H9 (cell line): ENCODE measurements around the gene PHF21B. TPM values are rescaled to one million over a fixed set of nuclear protein-coding genes. Genes with fewer than 3 reads are reported as not detected.

Experiments used
- DNase-seq: peaks from one replicate; pipeline ENCODE4 v3.0.0-alpha.2; 2017
- H2AFZ ChIP-seq: one replicate; pipeline ENCODE4 v1.6.1; 2013; ENCODE audit warnings: mild to moderate bottlenecking, low read length, control low read depth, moderate library complexity
- H2AK5ac ChIP-seq: 2 replicates; pipeline ENCODE4 v1.6.1; 2013; ENCODE audit warnings: low read length, control low read depth, mixed read lengths; ENCODE audit not compliant: insufficient read length
- H2BK120ac ChIP-seq: one replicate; pipeline ENCODE4 v1.6.1; 2013; ENCODE audit warnings: low read depth, mild to moderate bottlenecking, low read length, control low read depth, inconsistent platforms; ENCODE audit not compliant: poor library complexity, severe bottlenecking
- H2BK12ac ChIP-seq: 2 replicates; pipeline ENCODE4 v1.6.1; 2013; ENCODE audit warnings: low read length, control low read depth, mixed read lengths, low read depth; ENCODE audit not compliant: insufficient read length
- H2BK15ac ChIP-seq: 2 replicates; pipeline ENCODE4 v1.6.1; 2013; ENCODE audit warnings: low read depth, low read length, control low read depth
- H2BK20ac ChIP-seq: one replicate; pipeline ENCODE4 v1.6.1; 2013; ENCODE audit warnings: low read depth, mild to moderate bottlenecking, low read length, control low read depth, inconsistent platforms; ENCODE audit not compliant: poor library complexity, severe bottlenecking
- H2BK5ac ChIP-seq: 2 replicates; pipeline ENCODE4 v1.6.1; 2013; ENCODE audit warnings: low read length, control low read depth, mixed read lengths; ENCODE audit not compliant: insufficient read length
- H3K14ac ChIP-seq: 2 replicates; pipeline ENCODE4 v1.6.1; 2013; ENCODE audit warnings: low read length, control low read depth; ENCODE audit not compliant: insufficient read depth
- H3K18ac ChIP-seq: 2 replicates; pipeline ENCODE4 v1.6.1; 2013; ENCODE audit warnings: low read depth, mild to moderate bottlenecking, mixed read lengths, low read length, control low read depth; ENCODE audit not compliant: insufficient read length
- H3K23ac ChIP-seq: 2 replicates; pipeline ENCODE4 v1.6.1; 2013; ENCODE audit warnings: low read length, control low read depth, mixed read lengths, low read depth; ENCODE audit not compliant: insufficient read length
- H3K23me2 ChIP-seq: 2 replicates; pipeline ENCODE4 v1.6.1; 2013; ENCODE audit warnings: low read depth, mild to moderate bottlenecking, mixed read lengths, low read length, control low read depth; ENCODE audit not compliant: insufficient read length, poor library complexity, severe bottlenecking
- H3K27ac ChIP-seq: 2 replicates; pipeline ENCODE4 v1.5.1; 2013; ENCODE audit warnings: low read length, control low read depth, mixed read lengths, low read depth; ENCODE audit not compliant: insufficient read length
- H3K27me3 ChIP-seq: 2 replicates; pipeline ENCODE4 v1.6.1; 2013; ENCODE audit warnings: low read length, control low read depth, inconsistent platforms; ENCODE audit not compliant: insufficient read depth
- H3K4ac ChIP-seq: 2 replicates; pipeline ENCODE4 v1.6.1; 2013; ENCODE audit warnings: low read depth, mild to moderate bottlenecking, control low read depth, inconsistent platforms, low read length, moderate library complexity
- H3K4me1 ChIP-seq: 2 replicates; pipeline ENCODE4 v1.6.1; 2013; ENCODE audit warnings: low read length, control low read depth, inconsistent platforms; ENCODE audit not compliant: insufficient read depth
- H3K4me2 ChIP-seq: 2 replicates; pipeline ENCODE4 v1.6.1; 2013; ENCODE audit warnings: low read length, control low read depth, mixed read lengths; ENCODE audit not compliant: insufficient read length, insufficient read depth
- H3K56ac ChIP-seq: 2 replicates; pipeline ENCODE4 v1.6.1; 2013; ENCODE audit warnings: low read depth, mild to moderate bottlenecking, mixed read lengths, low read length, control low read depth; ENCODE audit not compliant: insufficient read length
- H3K79me1 ChIP-seq: 2 replicates; pipeline ENCODE4 v1.6.1; 2013; ENCODE audit warnings: low read depth, mild to moderate bottlenecking, moderate library complexity, low read length, control low read depth, inconsistent platforms; ENCODE audit not compliant: insufficient read depth, poor library complexity, severe bottlenecking
- H3K79me2 ChIP-seq: 2 replicates; pipeline ENCODE4 v1.6.1; 2013; ENCODE audit warnings: low read length, control low read depth, inconsistent platforms; ENCODE audit not compliant: insufficient read depth
- H3K9ac ChIP-seq: 2 replicates; pipeline ENCODE4 v1.6.1; 2013; ENCODE audit warnings: low read length, control low read depth, mixed read lengths; ENCODE audit not compliant: insufficient read length; ENCODE audit errors: extremely low read depth
- H3K9me3 ChIP-seq: one replicate; pipeline ENCODE4 v1.6.1; 2013; ENCODE audit warnings: low read depth, low read length, inconsistent platforms; ENCODE audit not compliant: control insufficient read depth
- H3T11ph ChIP-seq: one replicate; pipeline ENCODE4 v1.6.1; 2013; ENCODE audit warnings: mild to moderate bottlenecking, low read length, control low read depth, inconsistent platforms
- H4K20me1 ChIP-seq: one replicate; pipeline ENCODE4 v1.6.1; 2013; ENCODE audit not compliant: control insufficient read depth, insufficient read length, insufficient read depth
- H4K5ac ChIP-seq: 2 replicates; pipeline ENCODE4 v1.6.1; 2013; ENCODE audit warnings: low read depth, mild to moderate bottlenecking, mixed read lengths, low read length, control low read depth; ENCODE audit not compliant: insufficient read length
- H4K8ac ChIP-seq: replicated peaks from 2 replicates; pipeline ENCODE4 v1.6.1; 2013; ENCODE audit warnings: low read length, control low read depth, mixed read lengths, low read depth; ENCODE audit not compliant: insufficient read length
- H4K91ac ChIP-seq: 2 replicates; pipeline ENCODE4 v1.6.1; 2013; ENCODE audit warnings: low read depth, mild to moderate bottlenecking, moderate library complexity, mixed read lengths, low read length, control low read depth; ENCODE audit not compliant: insufficient read length
- H3K27ac Mint-ChIP-seq, 3 experiments: 2 replicates in 2 of 3; 3 replicates in 1 of 3; pipeline ENCODE4 v1.8.0; 2020 to 2021; ENCODE audit warnings: mixed read lengths in 3 of 3, mild to moderate bottlenecking in 1 of 3, moderate library complexity in 1 of 3
- H3K27me3 Mint-ChIP-seq: 2 replicates; pipeline ENCODE4 v1.8.0; 2021; ENCODE audit warnings: low read depth, mild to moderate bottlenecking, moderate library complexity, mixed read lengths
- H3K36me3 Mint-ChIP-seq, 3 experiments: 2 replicates in 2 of 3; 3 replicates in 1 of 3; pipeline ENCODE4 v1.8.0; 2020 to 2021; ENCODE audit warnings: low read depth in 3 of 3, mixed read lengths in 3 of 3; ENCODE audit not compliant: insufficient read depth in 1 of 3
- H3K4me1 Mint-ChIP-seq, 2 experiments: 2 replicates each; pipeline ENCODE4 v1.8.0; 2020; ENCODE audit warnings: mixed read lengths in 2 of 2
- H3K4me3 Mint-ChIP-seq, 2 experiments: 2 replicates in 1 of 2; 3 replicates in 1 of 2; pipeline ENCODE4 v1.8.0; 2020 to 2021; ENCODE audit warnings: mild to moderate bottlenecking in 2 of 2, mixed read lengths in 2 of 2, moderate library complexity in 1 of 2
- H3K9me3 Mint-ChIP-seq, 2 experiments: 2 replicates in 1 of 2; 3 replicates in 1 of 2; pipeline ENCODE4 v1.8.0; 2020; ENCODE audit warnings: mild to moderate bottlenecking in 2 of 2, mixed read lengths in 2 of 2, moderate library complexity in 1 of 2
- WGBS: extraction: QIAGEN DNeasy Blood & Tissue Kit; methylation state at CpG from one replicate; pipeline ENCODE4 v1.1.7; 2013; ENCODE audit warnings: missing lambda C conversion rate, low lambda C conversion rate, mixed read lengths; ENCODE audit not compliant: insufficient read length; ENCODE audit errors: extremely low coverage; 5-methylcytosine and 5-hydroxymethylcytosine counted together
- total RNA-seq: library from RNA; stranded (reverse); gene quantifications from 2 replicates; pipeline ENCODE4 v1.2.1, GENCODE V29; 2021
- TF ChIP-seq, protein P1 (sequence below): fragments of 200-600 bp; sonication (generic); conservative IDR thresholded peaks from 3 replicates; pipeline ENCODE4 v1.8.0; 2021; ENCODE audit warnings: antibody characterized with exemption, mild to moderate bottlenecking

PHF21B gene
- total RNA-seq, 1 experiment from 2014 or later = 60.3 TPM

DNA sequence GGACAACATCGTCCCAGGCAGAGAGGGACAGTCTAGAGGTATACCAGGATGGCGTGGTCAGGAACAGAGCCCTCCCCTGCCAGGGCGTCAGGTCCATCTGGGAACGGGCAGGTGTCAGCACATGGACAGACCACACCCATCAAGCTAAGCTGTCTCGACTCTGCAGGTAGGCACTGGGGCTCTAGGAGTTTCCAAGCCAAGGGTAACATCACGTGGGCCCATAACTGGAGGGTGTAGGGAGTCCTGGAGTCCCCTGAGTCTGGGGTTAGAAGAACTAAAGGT lies 75.4 kb downstream of the PHF21B start:
- no peaks in the 10 kb centered on the region for H3K23me2 ChIP-seq
- no peak overlapping the region for H2BK12ac ChIP-seq
- TF ChIP-seq, protein P1, sequence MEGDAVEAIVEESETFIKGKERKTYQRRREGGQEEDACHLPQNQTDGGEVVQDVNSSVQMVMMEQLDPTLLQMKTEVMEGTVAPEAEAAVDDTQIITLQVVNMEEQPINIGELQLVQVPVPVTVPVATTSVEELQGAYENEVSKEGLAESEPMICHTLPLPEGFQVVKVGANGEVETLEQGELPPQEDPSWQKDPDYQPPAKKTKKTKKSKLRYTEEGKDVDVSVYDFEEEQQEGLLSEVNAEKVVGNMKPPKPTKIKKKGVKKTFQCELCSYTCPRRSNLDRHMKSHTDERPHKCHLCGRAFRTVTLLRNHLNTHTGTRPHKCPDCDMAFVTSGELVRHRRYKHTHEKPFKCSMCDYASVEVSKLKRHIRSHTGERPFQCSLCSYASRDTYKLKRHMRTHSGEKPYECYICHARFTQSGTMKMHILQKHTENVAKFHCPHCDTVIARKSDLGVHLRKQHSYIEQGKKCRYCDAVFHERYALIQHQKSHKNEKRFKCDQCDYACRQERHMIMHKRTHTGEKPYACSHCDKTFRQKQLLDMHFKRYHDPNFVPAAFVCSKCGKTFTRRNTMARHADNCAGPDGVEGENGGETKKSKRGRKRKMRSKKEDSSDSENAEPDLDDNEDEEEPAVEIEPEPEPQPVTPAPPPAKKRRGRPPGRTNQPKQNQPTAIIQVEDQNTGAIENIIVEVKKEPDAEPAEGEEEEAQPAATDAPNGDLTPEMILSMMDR = no peak
- H3K18ac ChIP-seq = no peak overlapping the region
- no peak overlapping the region for H2BK20ac ChIP-seq
- H3K27ac ChIP-seq = no peak overlapping the region
- no peaks in the 10 kb centered on the region for H3K79me1 ChIP-seq
- no peak overlapping the region for H2AFZ ChIP-seq
- H3K4me1 ChIP-seq = no peaks in the 10 kb centered on the region
- no peak overlapping the region for H3K56ac ChIP-seq
- WGBS = no CpG with 5 or more reads among the region's 6 CpGs
- DNase-seq = no peak
- no peaks in the 10 kb centered on the region for H3K27me3 ChIP-seq
- H3K4me2 ChIP-seq = no peak overlapping the region
- no peak overlapping the region for H2BK5ac ChIP-seq
- no peak overlapping the region for H3K23ac ChIP-seq
- Mint-ChIP-seq H3K9me3 (no peaks in the 10 kb centered on the region), H3K36me3 (peaks cover 8 to 26% (median 23%) of the 10 kb centered on the region in 3 experiments), H3K27ac (0 out of 7 replicates have a peak overlapping the region, but pooled peaks of 1 of the 3 experiments have one; percentile 9), H3K27me3 (no peaks in the 10 kb centered on the region), H3K4me1 (peaks cover 8 to 27% of the 10 kb centered on the region in 2 experiments), H3K4me3 (no peak overlapping the region)
- no peak overlapping the region for H2AK5ac ChIP-seq
- no peak overlapping the region for H2BK15ac ChIP-seq
- H3K9ac ChIP-seq = no peak overlapping the region
- no peaks in the 10 kb centered on the region for H3K79me2 ChIP-seq
- no peak overlapping the region for H3T11ph ChIP-seq
- H4K8ac ChIP-seq = no peak overlapping the region
- no peak overlapping the region for H3K4ac ChIP-seq
- H3K9me3 ChIP-seq = no peaks in the 10 kb centered on the region
- H4K91ac ChIP-seq = no peak overlapping the region
- H4K20me1 ChIP-seq = no peaks in the 10 kb centered on the region
- H2BK120ac ChIP-seq = no peak overlapping the region
- H4K5ac ChIP-seq = no peak overlapping the region
- H3K14ac ChIP-seq = no peak overlapping the region
